SHP77 treated with DMSO at 0.1 percent for 48 hours (cell line): Measurements from ENCODE around the gene TXNDC5.
"Not testable (repeated sequence)": the region's sequence is repeated elsewhere in the genome, so short reads cannot be mapped to it uniquely, and the experiment has no call there.

Source experiments
- DNase-seq: peaks from one replicate; lab custom pipeline; 2025; lab: John Stamatoyannopoulos, UW

Gene TXNDC5

GRCh38 chr6:7895125-7895423 lies 15.5 kb downstream of the TXNDC5 start:
- DNase-seq: no peak

DNA sequence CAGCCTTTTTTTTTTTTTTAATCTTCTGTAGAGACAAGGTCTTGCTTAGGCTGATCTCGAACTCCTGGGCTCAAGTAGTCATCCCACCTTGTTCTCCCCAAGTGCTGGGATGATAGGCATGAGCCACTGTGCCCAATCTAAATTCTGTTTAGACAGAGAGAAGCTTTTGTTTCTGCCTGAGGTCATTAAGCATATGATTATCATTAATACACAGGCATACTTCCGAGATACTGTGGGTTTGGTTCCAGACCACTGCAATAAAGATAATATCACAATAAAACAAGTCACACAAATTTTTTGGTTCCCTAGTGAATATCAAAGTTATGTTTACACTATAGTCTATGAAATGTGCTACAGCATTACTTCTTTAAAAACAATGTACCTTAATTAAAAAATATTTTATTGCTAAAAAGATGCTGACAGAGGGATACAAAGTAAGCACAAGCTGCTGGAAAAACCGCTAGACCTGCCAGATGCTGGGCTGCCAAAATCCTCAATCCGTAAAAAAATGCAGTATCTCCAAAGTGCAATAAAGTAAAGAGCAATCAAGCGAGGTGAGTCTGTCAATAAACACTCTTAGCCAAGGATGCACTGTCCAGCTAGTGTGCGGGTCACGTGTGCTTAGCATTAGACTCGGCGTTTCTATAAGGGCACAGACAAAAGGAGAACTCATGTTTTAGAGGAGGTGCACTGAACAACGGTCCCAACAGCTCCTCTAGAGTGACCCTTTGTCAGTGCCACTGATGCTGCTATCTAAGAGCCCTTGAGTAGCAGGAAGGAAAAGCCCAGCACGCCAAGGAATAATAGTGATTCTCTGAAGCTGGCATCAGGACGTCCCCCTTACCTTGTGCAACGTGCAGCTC lies 16.1 kb downstream of the TXNDC5 start:
- DNase-seq: no peak

- DNase-seq: no peak
These were observed 17.2 kb downstream of the TXNDC5 start for GRCh38 chr6:7893342-7893741.

GRCh38 chr6:7892367-7892766 lies 18.2 kb downstream of the TXNDC5 start:
- DNase-seq: not testable (repeated sequence)

- DNase-seq: no peak
These were observed 19.3 kb downstream of the TXNDC5 start for GRCh38 chr6:7891078-7891872.

DNA sequence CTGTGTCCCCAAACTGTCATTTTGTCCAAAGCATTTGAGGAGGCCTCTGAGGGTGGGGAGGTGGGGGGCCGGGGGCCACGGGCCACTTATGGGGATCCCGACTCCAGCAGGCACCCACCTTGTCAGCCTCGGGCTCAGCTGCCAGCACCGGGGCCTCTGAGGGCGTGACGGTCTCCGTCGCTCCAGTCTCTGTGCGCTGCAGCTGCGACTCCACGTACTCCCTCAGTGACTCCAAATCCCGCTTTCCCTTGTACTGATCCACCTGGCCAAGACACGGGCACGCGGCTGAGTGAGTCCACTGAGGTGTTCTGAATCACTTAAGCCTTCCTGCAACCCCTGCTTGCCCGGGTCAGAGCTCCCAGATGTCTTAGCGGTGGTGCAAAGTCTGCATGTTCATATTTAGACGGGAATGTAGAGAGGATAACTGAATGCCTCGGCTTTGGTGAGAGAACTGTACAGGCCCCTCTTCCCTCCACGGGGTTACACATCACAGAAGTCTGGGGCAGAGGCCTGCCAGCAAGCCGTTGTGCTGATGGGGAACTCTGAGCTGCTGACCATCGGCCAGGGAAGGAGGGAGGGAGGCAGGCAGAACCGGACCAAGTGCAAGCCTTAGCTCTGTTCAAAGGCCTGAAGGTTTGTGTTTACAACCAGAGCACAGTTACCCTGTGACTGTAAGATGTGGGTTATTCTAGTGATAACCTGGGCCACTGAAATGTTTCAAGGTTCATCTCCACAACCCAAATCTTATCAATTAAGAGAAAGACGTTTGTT lies 21.8 kb downstream of the TXNDC5 start:
- no peak for DNase-seq

GRCh38 chr6:7887278-7887991 lies 23.2 kb downstream of the TXNDC5 start:
- DNase-seq: no peak

GRCh38 chr6:7886132-7886531 lies 24.5 kb downstream of the TXNDC5 start:
- DNase-seq: no peak

DNA sequence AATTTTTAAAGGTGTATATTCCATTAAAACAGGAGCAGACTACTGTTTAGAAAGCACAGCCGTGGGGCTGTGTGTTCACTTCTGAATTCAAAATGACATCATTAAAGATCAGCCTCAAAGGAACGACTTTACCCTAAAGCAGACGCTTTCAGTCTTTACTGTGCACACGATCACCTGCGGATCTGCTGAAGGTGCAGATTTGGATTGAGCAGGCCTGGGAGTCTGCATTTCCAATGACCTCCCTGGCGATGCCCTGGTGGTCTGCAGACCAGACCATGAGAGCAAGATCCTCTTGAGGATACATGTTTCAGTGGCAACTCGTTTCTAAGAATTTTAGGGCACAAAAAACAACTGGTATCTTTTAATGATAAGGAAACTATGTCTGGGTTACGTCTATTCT lies 27.2 kb downstream of the TXNDC5 start:
- no peak for DNase-seq

- no peak for DNase-seq
These were observed 27.9 kb downstream of the TXNDC5 start for GRCh38 chr6:7882505-7883257.

- DNase-seq: no peak
These were observed 28.7 kb downstream of the TXNDC5 start for GRCh38 chr6:7881765-7882500.

GRCh38 chr6:7880718-7881107 lies 29.9 kb downstream of the TXNDC5 start:
- DNase-seq: no peak

- no peak for DNase-seq
These were observed 30.4 kb downstream of the TXNDC5 start for GRCh38 chr6:7879980-7880717.

- DNase-seq: no peak
These were observed 31.0 kb downstream of the TXNDC5 start for GRCh38 chr6:7879579-7879978.

DNA sequence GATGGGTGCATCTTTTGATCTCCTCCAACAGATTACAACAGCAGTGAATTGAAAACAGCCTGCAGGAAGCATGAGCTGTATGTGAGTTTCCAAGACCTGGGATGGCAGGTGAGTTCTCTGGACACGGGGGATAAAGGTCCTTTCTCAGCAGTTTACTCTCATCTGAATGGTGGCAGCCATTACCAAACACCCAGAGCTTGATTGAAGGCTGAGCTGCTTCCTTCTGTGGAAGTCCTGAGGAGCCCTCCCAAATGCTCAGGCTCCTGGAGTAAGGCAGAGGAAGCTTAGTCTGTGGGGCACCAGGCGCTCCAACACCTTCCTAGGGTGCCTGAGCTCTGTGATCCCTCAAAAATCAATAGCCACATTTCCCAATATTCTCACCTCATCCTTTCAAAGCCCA lies 31.5 kb downstream of the TXNDC5 start:
- DNase-seq: no peak

GRCh38 chr6:7878401-7878964 lies 32.1 kb downstream of the TXNDC5 start:
- DNase-seq: no peak

DNA sequence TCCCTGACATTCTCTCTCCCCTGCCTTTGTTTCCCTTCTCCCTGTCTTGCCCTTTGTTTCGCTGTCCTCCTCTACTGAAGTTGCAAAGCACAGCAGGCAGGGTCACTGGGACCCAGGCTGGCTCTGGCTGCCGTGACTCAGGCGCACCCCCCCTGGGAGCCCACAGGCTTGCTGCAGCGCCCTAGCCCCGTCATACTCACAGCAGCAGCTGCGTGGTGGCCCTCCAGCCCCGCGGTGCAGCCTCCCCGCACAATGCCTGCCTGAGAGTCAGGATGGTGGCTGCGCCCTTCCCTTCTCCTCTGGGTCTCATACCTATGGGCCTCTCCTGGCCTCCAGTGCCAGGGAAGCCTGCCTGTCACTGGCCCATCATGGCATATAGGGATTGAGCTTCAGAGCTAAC lies 41.7 kb downstream of the TXNDC5 start:
- no peak for DNase-seq

DNA sequence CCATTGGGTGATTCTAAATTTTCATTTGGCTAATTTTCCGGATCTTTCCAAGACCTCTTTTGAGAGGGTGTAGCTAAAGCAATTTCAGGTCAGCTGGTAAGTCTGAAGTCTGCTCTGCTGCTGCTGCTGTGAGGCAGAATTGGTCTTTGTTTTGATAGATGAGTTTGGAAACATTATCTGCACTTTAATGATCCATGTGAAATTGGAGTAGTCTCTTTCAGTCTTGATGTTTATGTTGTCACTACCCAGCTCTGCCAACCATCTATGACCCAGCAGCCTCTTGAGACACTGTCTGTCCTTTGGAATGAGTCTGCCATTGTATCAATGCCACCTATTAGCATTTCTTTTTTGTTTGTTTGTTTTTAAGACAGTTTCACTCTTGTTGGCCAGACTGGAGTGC lies 44.1 kb downstream of the TXNDC5 start:
- DNase-seq: no peak

- DNase-seq: no peak
These were observed 44.8 kb downstream of the TXNDC5 start for GRCh38 chr6:7865781-7866180.

GRCh38 chr6:7859591-7859990 lies 51.0 kb downstream of the TXNDC5 start:
- no peak for DNase-seq
